NCI-H2171 treated with DMSO at 0.1 percent for 48 hours (cell line): Measurements from ENCODE around the gene RAD51B.
"Not testable (repeated sequence)": the region's sequence is repeated elsewhere in the genome, so short reads cannot be mapped to it uniquely, and the experiment has no call there.

Experiments
- DNase-seq: peaks from one replicate; lab custom pipeline; 2025; lab: John Stamatoyannopoulos, UW

Gene RAD51B

DNA sequence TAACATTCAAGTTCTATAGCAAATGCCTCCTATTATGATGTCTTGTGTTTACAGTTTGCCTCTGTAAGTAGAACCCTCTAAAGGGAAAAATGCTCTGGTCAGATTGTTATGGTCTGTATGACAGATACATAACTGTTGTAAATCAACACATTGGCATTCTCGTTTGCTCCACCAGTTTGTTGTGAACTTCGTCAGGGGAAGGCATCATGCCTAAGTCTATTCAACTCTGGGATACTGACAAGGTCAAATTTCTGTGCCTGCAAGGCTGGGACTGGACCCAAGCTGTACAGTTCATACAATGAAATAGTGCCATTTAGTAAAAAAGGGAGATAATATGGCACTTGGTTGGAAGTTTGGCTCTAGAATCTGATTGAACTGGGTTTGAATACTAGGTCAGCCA is 392.3 kb downstream of the RAD51B start:
- no peak for DNase-seq

DNA sequence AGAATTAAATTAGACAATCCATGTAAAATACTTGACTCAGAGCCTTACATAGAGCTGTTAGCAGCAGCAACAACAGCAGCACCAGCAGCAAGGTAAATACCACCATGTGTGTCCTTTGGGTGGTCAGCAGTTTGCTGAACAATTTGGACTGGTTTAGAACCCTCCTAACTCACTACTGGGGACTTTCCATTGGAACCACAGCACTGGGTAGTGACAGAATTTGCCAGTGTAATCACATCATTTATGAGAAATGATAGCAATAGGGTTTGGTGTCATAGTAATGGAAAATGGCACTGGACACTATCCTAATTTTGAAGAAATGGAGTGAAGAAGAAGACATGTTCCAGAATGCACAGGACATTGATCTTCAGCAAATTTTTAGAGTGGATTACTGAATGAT is 392.8 kb downstream of the RAD51B start:
- DNase-seq, result no peak

DNA sequence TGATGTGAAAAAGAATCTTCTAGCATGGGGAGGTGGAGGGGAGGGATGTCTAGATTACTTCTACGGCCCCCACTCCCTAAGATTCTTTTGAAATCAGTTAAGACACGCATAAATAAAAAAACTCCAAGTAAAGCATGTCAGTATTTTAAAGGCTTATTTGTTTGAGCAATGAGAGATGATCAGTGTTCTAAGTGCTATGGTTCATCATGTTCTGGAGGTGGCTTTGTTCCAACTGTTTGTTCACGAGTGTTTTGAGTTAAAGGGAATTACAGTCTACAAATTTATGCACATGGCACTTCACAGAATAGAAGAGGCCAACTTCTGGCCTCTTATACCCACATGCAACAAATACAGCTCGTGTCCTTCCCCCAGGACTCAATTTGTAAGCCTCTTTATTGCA is 394.9 kb downstream of the RAD51B start:
- no peak for DNase-seq

- DNase-seq, result no peak
Measured at GRCh38 chr14:68215629-68216028, 396.1 kb downstream of the RAD51B start.

- DNase-seq, result no peak
Measured at GRCh38 chr14:68216079-68216478, 396.5 kb downstream of the RAD51B start.

- DNase-seq, result no peak
Measured at GRCh38 chr14:68216957-68217356, 397.4 kb downstream of the RAD51B start.

- no peak for DNase-seq
Measured at GRCh38 chr14:68217791-68218340, 398.3 kb downstream of the RAD51B start.

GRCh38 chr14:68219407-68219806 is 399.8 kb downstream of the RAD51B start:
- DNase-seq, result no peak

GRCh38 chr14:68221046-68221445 is 401.5 kb downstream of the RAD51B start:
- DNase-seq, result not testable (repeated sequence)

GRCh38 chr14:68222154-68222553 is 402.6 kb downstream of the RAD51B start:
- no peak for DNase-seq

GRCh38 chr14:68222726-68223125 is 403.1 kb downstream of the RAD51B start:
- DNase-seq, result no peak

DNA sequence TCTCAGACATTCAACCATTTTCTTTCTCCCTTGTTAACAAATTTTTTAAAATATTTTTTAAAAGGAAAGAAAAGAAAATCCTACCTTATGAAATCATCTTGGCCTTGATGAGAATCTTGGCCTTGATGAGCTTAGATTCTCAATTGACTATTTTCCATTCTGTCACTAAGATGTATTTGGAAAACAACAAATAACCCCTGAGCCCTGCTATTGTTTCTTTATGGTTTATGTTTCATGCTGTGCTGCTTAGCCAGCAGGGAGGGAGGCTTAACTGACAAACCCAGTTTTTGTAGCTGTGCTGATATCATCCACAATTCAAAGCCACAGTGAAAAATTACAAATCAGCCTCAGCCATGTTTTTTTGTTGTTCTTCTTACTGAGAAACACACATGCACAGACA is 404.1 kb downstream of the RAD51B start:
- DNase-seq, result no peak

DNA sequence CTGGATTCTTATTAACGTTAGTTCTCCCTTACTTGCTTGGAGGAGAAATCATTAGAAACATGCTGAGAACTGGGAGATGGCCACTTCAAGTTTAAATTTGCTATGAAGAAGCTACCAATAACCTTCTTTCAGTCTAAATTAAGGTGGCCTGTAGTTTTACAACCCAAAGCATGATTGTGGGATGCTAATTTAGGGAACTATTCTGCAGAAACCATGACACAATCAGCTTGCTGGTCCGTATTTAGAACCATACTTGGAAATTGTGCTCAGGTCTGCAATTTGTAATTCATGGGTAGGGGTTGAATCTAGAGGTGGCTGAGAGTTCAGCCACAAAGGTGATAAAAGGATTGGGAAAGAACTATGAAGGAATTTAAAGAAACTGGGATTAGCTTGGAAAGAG is 405.7 kb downstream of the RAD51B start:
- no peak for DNase-seq

DNA sequence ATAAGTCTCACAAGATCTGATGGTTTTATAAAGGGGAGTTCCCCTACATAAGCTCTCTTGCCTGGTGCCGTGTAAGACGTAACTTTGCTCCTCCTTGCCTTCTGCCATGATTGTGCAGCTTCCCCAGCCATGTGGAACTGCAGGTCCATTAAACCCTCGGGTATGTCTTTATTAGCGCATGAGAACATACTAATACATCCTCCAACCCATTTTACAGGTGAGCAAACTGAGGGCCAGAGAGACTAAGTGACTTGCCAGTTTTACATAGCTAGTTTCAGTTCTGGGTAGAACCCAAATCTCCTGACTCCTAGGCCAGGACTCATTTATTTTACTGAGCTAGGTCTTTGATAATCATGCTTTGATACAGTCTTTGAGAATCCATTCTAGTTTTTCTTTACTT is 406.9 kb downstream of the RAD51B start:
- DNase-seq, result no peak

DNA sequence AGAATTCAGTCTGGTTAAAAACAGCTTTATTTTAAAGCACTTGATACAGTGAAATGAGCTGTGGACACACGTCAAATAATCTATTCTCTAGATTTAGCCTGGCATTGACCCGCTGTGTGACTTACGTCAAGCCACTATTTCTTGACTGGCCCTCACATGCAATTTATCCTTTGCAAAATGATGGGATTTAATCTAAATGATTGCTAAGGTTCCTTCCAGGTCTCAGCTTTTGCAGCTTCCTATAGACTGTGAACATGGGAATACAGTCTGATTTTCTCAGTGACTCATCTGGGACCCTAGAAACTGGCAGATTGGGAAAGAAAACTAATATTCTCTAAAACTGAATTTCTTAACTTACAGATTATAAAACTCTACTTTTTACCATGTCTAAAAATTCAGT is 409.1 kb downstream of the RAD51B start:
- DNase-seq, result no peak

GRCh38 chr14:68229423-68230100 is 410.0 kb downstream of the RAD51B start:
- DNase-seq, result no peak

GRCh38 chr14:68230202-68230949 is 410.8 kb downstream of the RAD51B start:
- DNase-seq, result no peak

DNA sequence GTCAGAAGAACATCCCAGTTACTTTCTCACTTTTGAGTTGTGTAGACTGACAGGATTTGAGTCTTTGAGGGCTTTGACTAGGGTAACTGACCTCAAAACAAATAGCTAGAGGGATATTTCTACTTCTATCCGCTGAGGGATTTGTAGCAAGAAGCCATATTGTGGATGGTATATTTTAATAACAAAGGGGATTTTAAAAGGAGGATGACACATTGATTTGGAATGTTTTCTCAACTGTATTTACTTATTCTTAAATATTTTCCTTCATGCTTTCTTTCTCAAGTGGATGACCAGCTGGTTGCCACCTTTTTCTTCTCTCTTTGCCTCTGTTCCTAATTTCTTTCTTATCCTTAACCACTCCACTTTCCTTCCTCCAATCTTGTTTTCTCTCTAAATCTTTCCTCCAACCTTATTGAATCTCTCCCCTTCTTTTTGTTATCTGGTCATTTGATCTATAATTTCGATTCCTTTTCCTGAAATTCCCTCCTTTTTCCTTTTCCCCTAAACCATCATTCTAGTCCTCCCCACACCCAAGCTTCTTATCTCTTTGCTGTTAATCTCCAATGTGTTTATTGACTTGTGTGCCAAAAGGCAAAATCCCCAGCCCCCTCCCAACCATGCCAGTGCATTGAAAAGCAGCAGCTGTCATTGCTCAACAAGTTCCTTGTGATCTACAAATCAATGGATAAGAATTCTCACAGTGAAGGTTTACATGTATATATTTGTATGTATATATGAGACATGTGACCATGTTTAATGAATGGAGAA is 411.6 kb downstream of the RAD51B start:
- DNase-seq, result no peak

GRCh38 chr14:68231898-68232297 is 412.3 kb downstream of the RAD51B start:
- no peak for DNase-seq

- DNase-seq, result no peak
Measured at GRCh38 chr14:68232300-68233055, 412.9 kb downstream of the RAD51B start.

DNA sequence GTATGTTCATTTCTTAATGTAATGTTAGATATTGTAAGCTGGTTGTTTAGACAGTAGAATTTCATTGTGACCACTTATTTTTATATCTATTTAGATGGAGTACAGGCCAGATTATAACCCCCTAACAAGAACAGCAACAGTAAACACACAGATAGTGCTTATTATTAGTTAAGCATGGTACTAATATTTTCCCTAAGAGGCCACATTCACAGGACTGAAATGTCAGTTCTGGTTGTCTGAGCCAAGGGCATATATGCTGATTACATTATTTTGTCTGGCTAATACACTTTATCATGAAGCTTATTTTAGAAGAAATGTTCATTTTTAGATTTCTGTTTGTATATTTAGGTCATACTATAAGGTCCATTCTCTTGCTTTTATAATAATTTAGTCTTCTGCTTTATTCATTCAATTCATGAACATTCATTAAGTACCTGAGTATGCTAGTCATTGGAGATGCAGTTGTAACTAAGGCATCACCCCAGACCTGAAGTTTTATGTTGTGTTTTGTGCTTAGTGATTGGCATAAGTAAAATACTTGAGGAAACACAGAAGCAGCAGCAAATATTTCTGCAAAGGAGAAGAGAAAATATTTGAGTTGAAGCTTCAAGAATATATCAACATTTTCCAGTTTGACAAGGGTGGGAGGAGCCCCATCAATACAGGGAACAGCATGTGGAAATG is 413.7 kb downstream of the RAD51B start:
- no peak for DNase-seq
